H1 (cell line): ENCODE data around the gene BRICD5. TPM values are rescaled to one million over a fixed set of nuclear protein-coding genes. Genes with fewer than 3 reads are reported as not detected.

Source experiments
- CTCF ChIA-PET: fragments of 300-600 bp; sonication (Branson Sonifier 250); formaldehyde crosslinking; loops from one replicate; lab custom pipeline; 2021; ENCODE audit not compliant: partially characterized antibody; lab: Charles Lee
- POLR2A ChIA-PET: fragments of 300-600 bp; sonication (Branson Sonifier 250); formaldehyde crosslinking; loops from one replicate; lab custom pipeline; 2021; ENCODE audit warnings: inconsistent platforms; ENCODE audit not compliant: partially characterized antibody; lab: Charles Lee
- DNase-seq, 2 experiments: peaks; one replicate each; pipeline versions ENCODE4 v3.0.0 to v3.0.0-alpha.2; 2010 to 2022; ENCODE audit warnings: low spot score in 2 of 2, low read depth in 1 of 2, mixed read lengths in 1 of 2
- FAIRE-seq: peaks from 2 replicates; lab custom pipeline; 2011; peaks lifted over from hg19 to GRCh38; lab: Jason Lieb, UNC
- H2AFZ ChIP-seq: 2 replicates; pipeline ENCODE4 v1.8.1; 2012; ENCODE audit warnings: low read length, inconsistent platforms
- H2AK5ac ChIP-seq: 2 replicates; pipeline ENCODE4 v1.6.1; 2013; ENCODE audit warnings: low read depth, low read length
- H2BK120ac ChIP-seq: replicated peaks from 2 replicates; pipeline ENCODE3; 2013; ENCODE audit warnings: low read depth, low read length, inconsistent platforms
- H2BK12ac ChIP-seq: 2 replicates; pipeline ENCODE4 v1.6.1; 2013; ENCODE audit warnings: low read depth, low read length
- H2BK15ac ChIP-seq: 2 replicates; pipeline ENCODE4 v1.6.1; 2013; ENCODE audit warnings: low read length
- H2BK20ac ChIP-seq: 2 replicates; pipeline ENCODE4 v1.6.1; 2013; ENCODE audit warnings: low read length
- H2BK5ac ChIP-seq: 2 replicates; pipeline ENCODE4 v1.6.1; 2013; ENCODE audit warnings: low read depth, low read length
- H3K14ac ChIP-seq: 2 replicates; pipeline ENCODE4 v1.6.1; 2013; ENCODE audit warnings: inconsistent platforms; ENCODE audit not compliant: insufficient read length
- H3K18ac ChIP-seq: 2 replicates; pipeline ENCODE4 v1.6.1; 2013; ENCODE audit warnings: low read length; ENCODE audit errors: extremely low read depth
- H3K23ac ChIP-seq: 2 replicates; pipeline ENCODE4 v1.6.1; 2013; ENCODE audit warnings: inconsistent platforms; ENCODE audit not compliant: insufficient read length
- H3K23me2 ChIP-seq: 2 replicates; pipeline ENCODE4 v1.6.1; 2013; ENCODE audit warnings: low read depth, low read length
- H3K27ac ChIP-seq: 2 replicates; pipeline ENCODE4 v1.6.1; 2011; ENCODE audit warnings: low read depth, low read length, inconsistent platforms
- H3K27me3 ChIP-seq, 4 experiments: replicated peaks in 1 of 4; 1 replicate in 1 of 4; 2 replicates in 3 of 4; pipeline versions ENCODE4 v1.6.1 to v1.8.1; 2011 to 2013; ENCODE audit warnings: low read length in 3 of 4, mild to moderate bottlenecking in 3 of 4, inconsistent platforms in 2 of 4, mixed read lengths in 2 of 4, moderate library complexity in 1 of 4; ENCODE audit not compliant: control insufficient read depth in 3 of 4, insufficient read depth in 3 of 4; ENCODE audit errors: extremely low read depth in 1 of 4
- H3K36me3 ChIP-seq, 4 experiments: 2 replicates each; pipeline versions ENCODE4 v1.6.1 to v1.8.1; 2011 to 2013; ENCODE audit warnings: mild to moderate bottlenecking in 4 of 4, low read length in 3 of 4, moderate library complexity in 2 of 4, control low read depth in 1 of 4, inconsistent platforms in 1 of 4; ENCODE audit not compliant: insufficient read depth in 4 of 4, control insufficient read depth in 2 of 4
- H3K4ac ChIP-seq: replicated peaks from 2 replicates; pipeline ENCODE3; 2013; ENCODE audit warnings: low read length, low read depth, mixed read lengths, inconsistent platforms; ENCODE audit not compliant: insufficient read length
- H3K4me1 ChIP-seq, 4 experiments: replicated peaks in 1 of 4; 1 replicate in 1 of 4; 2 replicates in 3 of 4; pipeline versions ENCODE4 v1.6.1 to v1.8.1; 2011 to 2013; ENCODE audit warnings: low read length in 3 of 4, inconsistent platforms in 2 of 4, mixed read lengths in 1 of 4; ENCODE audit not compliant: insufficient read depth in 4 of 4, control insufficient read depth in 3 of 4
- H3K4me2 ChIP-seq, 2 experiments: 2 replicates each; pipeline versions ENCODE4 v1.6.1 to v1.8.1; 2011 to 2013; ENCODE audit warnings: low read depth in 2 of 2, low read length in 2 of 2, control low read depth in 1 of 2, inconsistent platforms in 1 of 2, mild to moderate bottlenecking in 1 of 2; ENCODE audit not compliant: insufficient read depth in 1 of 2
- H3K4me3 ChIP-seq, 4 experiments: fragments of 200-600, 300-600 bp in 1 of 4; sonication (generic), shearing (Covaris generic), sonication (Bioruptor Twin) in 1 of 4; 2 replicates each; pipeline versions ENCODE4 v1.5.1 to v1.8.1; 2011 to 2016; ENCODE audit warnings: low read length in 4 of 4, low read depth in 3 of 4, control low read depth in 2 of 4, inconsistent platforms in 2 of 4, mild to moderate bottlenecking in 2 of 4, mixed read lengths in 1 of 4, moderate library complexity in 1 of 4; ENCODE audit not compliant: insufficient read depth in 2 of 4; ENCODE audit errors: extremely low read depth in 1 of 4
- H3K56ac ChIP-seq: replicated peaks from 2 replicates; pipeline ENCODE3; 2013; ENCODE audit warnings: low read depth, mild to moderate bottlenecking, mixed read lengths, low read length, inconsistent platforms; ENCODE audit not compliant: insufficient read length
- H3K79me1 ChIP-seq: 2 replicates; pipeline ENCODE4 v1.6.1; 2013; ENCODE audit warnings: low read depth, low read length, control low read depth
- H3K79me2 ChIP-seq, 2 experiments: 2 replicates each; pipeline versions ENCODE4 v1.6.1 to v1.8.1; 2012 to 2013; ENCODE audit warnings: low read length in 2 of 2, mild to moderate bottlenecking in 2 of 2, inconsistent platforms in 1 of 2; ENCODE audit not compliant: insufficient read depth in 2 of 2, control insufficient read depth in 1 of 2
- H3K9ac ChIP-seq, 4 experiments: replicated peaks in 1 of 4; 1 replicate in 1 of 4; 2 replicates in 3 of 4; pipeline versions ENCODE4 v1.6.1 to v1.8.1; 2011 to 2013; ENCODE audit warnings: low read depth in 3 of 4, low read length in 3 of 4, control low read depth in 2 of 4, mild to moderate bottlenecking in 2 of 4, moderate library complexity in 2 of 4, inconsistent platforms in 1 of 4; ENCODE audit errors: extremely low read depth in 1 of 4
- H3K9me3 ChIP-seq, 2 experiments: 2 replicates each; pipeline versions ENCODE4 v1.6.1 to v1.8.1; 2012 to 2013; ENCODE audit warnings: mild to moderate bottlenecking in 2 of 2, moderate library complexity in 2 of 2, control low read depth in 1 of 2, inconsistent platforms in 1 of 2, low read depth in 1 of 2, low read length in 1 of 2, mixed read lengths in 1 of 2; ENCODE audit not compliant: insufficient read depth in 2 of 2
- H4K20me1 ChIP-seq, 2 experiments: replicated peaks in 1 of 2; 2 replicates each; pipeline versions ENCODE3 to v1.8.1; 2011 to 2013; ENCODE audit warnings: inconsistent platforms in 2 of 2, low read length in 2 of 2, mild to moderate bottlenecking in 1 of 2; ENCODE audit not compliant: insufficient read depth in 2 of 2, control insufficient read depth in 1 of 2
- H4K5ac ChIP-seq: 2 replicates; pipeline ENCODE4 v1.6.1; 2013; ENCODE audit warnings: low read length, low read depth, mixed read lengths, inconsistent platforms; ENCODE audit not compliant: insufficient read length
- H4K8ac ChIP-seq: 2 replicates; pipeline ENCODE4 v1.8.0; 2013; ENCODE audit warnings: mild to moderate bottlenecking, moderate library complexity, low read length, inconsistent platforms; ENCODE audit not compliant: insufficient read depth; ENCODE audit errors: extremely low read depth
- H4K91ac ChIP-seq: replicated peaks from 2 replicates; pipeline ENCODE3; 2013; ENCODE audit warnings: low read length, mixed read lengths, inconsistent platforms; ENCODE audit not compliant: insufficient read length
- KDM5A ChIP-seq: fragments of 200-600 bp; IDR thresholded peaks from 2 replicates; pipeline ENCODE4 v1.7.1; 2012; ENCODE audit warnings: mild to moderate bottlenecking, low read length, inconsistent platforms, mixed read lengths
- RBBP5 ChIP-seq: IDR thresholded peaks from 2 replicates; pipeline ENCODE4 v1.7.1; 2012; ENCODE audit warnings: low read depth, mild to moderate bottlenecking, inconsistent platforms, low read length, moderate library complexity, borderline replicate concordance
- WGBS, 2 experiments: shearing (Covaris generic) in 1 of 2; methylation state at CpG; one replicate each; pipeline versions ENCODE4 v1.1.6 to v1.1.7; 2013 to 2015; ENCODE audit warnings: low lambda C conversion rate in 2 of 2, mixed read lengths in 2 of 2, inconsistent platforms in 1 of 2, low coverage in 1 of 2, missing lambda C conversion rate in 1 of 2; ENCODE audit not compliant: insufficient replicate concordance in 2 of 2, insufficient coverage in 1 of 2, insufficient read length in 1 of 2; ENCODE audit errors: extremely low coverage in 1 of 2, missing lambda C conversion rate in 1 of 2; 5-methylcytosine and 5-hydroxymethylcytosine counted together
- polyA plus RNA-seq, 7 experiments: library from polyadenylated mRNA; depleted of rRNA in 3 of 7; stranded (reverse) in 5 of 7; unstranded in 2 of 7; fragments of >200 nt in 5 of 7; fragments of 200-250 nt in 2 of 7; gene quantifications; 1 replicate in 5 of 7; 2 replicates in 1 of 7; 4 replicates in 1 of 7; pipeline versions ENCODE4 v1.2.1 to v1.2.3, GENCODE V29; 2011 to 2013; ENCODE audit warnings: missing spikeins in 2 of 7, mixed read lengths in 2 of 7
- total RNA-seq: library from RNA; stranded (reverse); fragmentation: NEBNext Ultra II Directional; extraction: Animal tissue kit (Norgen Biotek cat#: 25700); gene quantifications from 2 replicates; pipeline ENCODE4 v1.2.1, GENCODE V29; 2021

BRICD5 gene
- total and polyA plus RNA-seq, 2 of the 8 experiments (the other 6 are each of a cell fraction or from before 2014, with no cell fraction given), result 8.5 to 14.2 TPM

- DNase-seq, result no peak
- Histone ChIP-seq H2BK120ac (no peak overlapping the region), H2BK20ac (no peak overlapping the region), H3K9ac (no peak overlapping the region), H3K18ac (no peak overlapping the region), H3K4me3 (no peak overlapping the region), H3K4ac (no peak overlapping the region), H3K27ac (no peak overlapping the region), H3K4me2 (no peak overlapping the region), H3K79me2 (no peaks in the 10 kb centered on the region; a peak in 1 of 4 replicates), H2AK5ac (no peak overlapping the region), H3K4me1 (no peaks in the 10 kb centered on the region; a peak in 1 of 7 replicates), H2BK5ac (no peak overlapping the region), H3K79me1 (peaks cover 5% of the 10 kb centered on the region; the same call in 1 of the 2 replicates), H2BK15ac (no peak overlapping the region), H3K56ac (no peak overlapping the region), H4K20me1 (peaks cover 2 to 28% of the 10 kb centered on the region in 2 experiments), H3K36me3 (peaks cover 24 to 63% (median 44%) of the 10 kb centered on the region in 4 experiments), H4K8ac (no peak overlapping the region), H3K23me2 (no peaks in the 10 kb centered on the region), H3K9me3 (no peaks in the 10 kb centered on the region), H3K27me3 (no peaks in the 10 kb centered on the region), H3K23ac (no peak overlapping the region), H2BK12ac (no peak overlapping the region), H3K14ac (no peak overlapping the region), H4K5ac (no peak overlapping the region), H2AFZ (no peak overlapping the region), H4K91ac (no peak overlapping the region)
- 91% methylated on average over 25 of the region's 28 CpGs; no CpG with 5 or more reads in 1 of the 2 experiments for WGBS, 2 experiments
- ChIA-PET POLR2A (interaction anchor here (0.9 to 13.5 kb wide), 7 partner anchors 9 to 144 kb away, joined by 3 to 312 read pairs (median 5); partner anchors contain the start of gene TRAF7), CTCF (no interaction called here)
- TF ChIP-seq RBBP5, result no peak
- TF ChIP-seq KDM5A, result no peak
- no peak for FAIRE-seq
These were observed 39.0 kb downstream of the BRICD5 start for GRCh38 chr16:2171601-2172178.
